CD14-positive monocyte (primary cell): ENCODE data around the gene GPSM1. TPM values are rescaled to one million over a fixed set of nuclear protein-coding genes. Genes with fewer than 3 reads are reported as not detected.

ENCODE experiments used
- DNase-seq, 3 donors: peaks; one replicate each; pipeline ENCODE4 v3.0.0-alpha.2; 2011 to 2022
- H2AFZ ChIP-seq: 2 replicates; pipeline ENCODE4 v1.6.0; 2012; ENCODE audit warnings: mild to moderate bottlenecking, low read depth, low read length, inconsistent platforms; ENCODE audit not compliant: insufficient read depth, poor library complexity, severe bottlenecking
- H3K27ac ChIP-seq, 2 donors: 1 replicate in 1 of 2; 2 replicates in 1 of 2; pipeline ENCODE4 v1.5.1; 2012 to 2013; ENCODE audit warnings: low read length in 2 of 2, control low read depth in 1 of 2, inconsistent platforms in 1 of 2, low read depth in 1 of 2, mild to moderate bottlenecking in 1 of 2
- H3K27me3 ChIP-seq, 2 donors: one replicate each; pipeline versions ENCODE4 v1.6.0 to v1.6.1; 2011 to 2013; ENCODE audit warnings: low read length in 2 of 2; ENCODE audit not compliant: control insufficient read depth in 2 of 2, insufficient read depth in 2 of 2
- H3K36me3 ChIP-seq, 2 donors: replicated peaks in 1 of 2; 1 replicate in 1 of 2; 2 replicates in 1 of 2; pipeline versions ENCODE4 v1.5.1 to v1.6.1; 2012 to 2013; ENCODE audit warnings: low read length in 2 of 2, control low read depth in 1 of 2, inconsistent platforms in 1 of 2, mild to moderate bottlenecking in 1 of 2; ENCODE audit not compliant: insufficient read depth in 2 of 2, control insufficient read depth in 1 of 2
- H3K4me1 ChIP-seq, 2 donors: 1 replicate in 1 of 2; 2 replicates in 1 of 2; pipeline versions ENCODE4 v1.5.1 to v1.6.1; 2012 to 2013; ENCODE audit warnings: low read length in 2 of 2, control low read depth in 1 of 2, inconsistent platforms in 1 of 2, mild to moderate bottlenecking in 1 of 2, moderate library complexity in 1 of 2; ENCODE audit not compliant: insufficient read depth in 2 of 2, control insufficient read depth in 1 of 2
- H3K4me2 ChIP-seq: replicated peaks from 2 replicates; pipeline ENCODE3; 2012; ENCODE audit warnings: low read length, moderate library complexity, mild to moderate bottlenecking; ENCODE audit not compliant: poor library complexity, severe bottlenecking; ENCODE audit errors: extremely low read depth
- H3K4me3 ChIP-seq, 3 experiments: fragments of 200-600 bp in 1 of 3; sonication (generic) in 1 of 3; replicated peaks in 1 of 3; 1 replicate in 2 of 3; 2 replicates in 1 of 3; pipeline ENCODE4 v1.5.1; 2011 to 2013; ENCODE audit warnings: low read length in 3 of 3, mild to moderate bottlenecking in 3 of 3, control low read depth in 2 of 3, low read depth in 2 of 3, inconsistent platforms in 1 of 3, moderate library complexity in 1 of 3
- H3K79me2 ChIP-seq: 2 replicates; pipeline ENCODE4 v1.6.0; 2012; ENCODE audit warnings: mild to moderate bottlenecking, control low read depth, inconsistent platforms, low read length, moderate library complexity; ENCODE audit not compliant: insufficient read depth
- H3K9ac ChIP-seq: 2 replicates; pipeline ENCODE4 v1.6.0; 2017; ENCODE audit warnings: low read length, mild to moderate bottlenecking; ENCODE audit not compliant: insufficient read depth, poor library complexity, severe bottlenecking
- H3K9me3 ChIP-seq, 2 donors: replicated peaks in 1 of 2; 1 replicate in 1 of 2; 2 replicates in 1 of 2; pipeline versions ENCODE4 v1.5.1 to v1.6.1; 2012 to 2013; ENCODE audit warnings: low read length in 2 of 2, control low read depth in 1 of 2; ENCODE audit not compliant: control insufficient read depth in 1 of 2, insufficient read depth in 1 of 2
- H4K20me1 ChIP-seq: 2 replicates; pipeline ENCODE4 v1.6.0; 2012; ENCODE audit warnings: mild to moderate bottlenecking, low read length, control low read depth, moderate library complexity; ENCODE audit not compliant: insufficient read depth
- H3K27ac Mint-ChIP-seq, 7 donors: one replicate each; pipeline ENCODE4 v1.8.0; 2020; ENCODE audit warnings: mild to moderate bottlenecking in 7 of 7, mixed read lengths in 7 of 7, moderate library complexity in 6 of 7, inconsistent platforms in 2 of 7
- H3K27me3 Mint-ChIP-seq, 3 donors: one replicate each; pipeline ENCODE4 v1.8.0; 2021 to 2022; ENCODE audit warnings: low read depth in 3 of 3, mild to moderate bottlenecking in 3 of 3, mixed read lengths in 3 of 3, moderate library complexity in 3 of 3, inconsistent platforms in 1 of 3
- H3K36me3 Mint-ChIP-seq, 2 donors: one replicate each; pipeline ENCODE4 v1.8.0; 2020; ENCODE audit warnings: mixed read lengths in 2 of 2, inconsistent platforms in 1 of 2, mild to moderate bottlenecking in 1 of 2
- H3K4me1 Mint-ChIP-seq: one replicate; pipeline ENCODE4 v1.8.0; 2020; ENCODE audit warnings: mild to moderate bottlenecking, mixed read lengths
- H3K4me3 Mint-ChIP-seq, 2 donors: one replicate each; pipeline ENCODE4 v1.8.0; 2020; ENCODE audit warnings: mild to moderate bottlenecking in 2 of 2, mixed read lengths in 2 of 2, moderate library complexity in 1 of 2
- H3K9me3 Mint-ChIP-seq, 7 donors: one replicate each; pipeline ENCODE4 v1.8.0; 2020 to 2022; ENCODE audit warnings: mixed read lengths in 7 of 7, mild to moderate bottlenecking in 6 of 7, moderate library complexity in 6 of 7, inconsistent platforms in 2 of 7
- CTCF ChIP-seq: fragments of 200-600 bp; IDR thresholded peaks from one replicate; pipeline ENCODE4 v1.8.0; 2022; ENCODE audit warnings: antibody characterized with exemption, mild to moderate bottlenecking
- WGBS: methylation state at CpG from one replicate; pipeline ENCODE4 v1.1.5; 2013; ENCODE audit warnings: missing lambda C conversion rate; ENCODE audit not compliant: insufficient coverage; 5-methylcytosine and 5-hydroxymethylcytosine counted together
- intact Hi-C, 2 donors: fragments of 100-400 bp; cut with micrococcal nuclease; formaldehyde crosslinking; loops; one replicate each; pipeline versions ENCODE4 v1.15.0 to v1.15.1; 2023
- polyA plus RNA-seq, 3 donors: library from polyadenylated mRNA; depleted of rRNA in 1 of 3; unstranded in 2 of 3; stranded (reverse) in 1 of 3; fragments of 300-500 nt in 2 of 3; fragments of >200 nt in 1 of 3; fragmentation: Illumina TruSeq in 2 of 3; gene quantifications; 1 replicate in 2 of 3; 2 replicates in 1 of 3; pipeline ENCODE4 v1.2.3, GENCODE V29; 2012 to 2021

Gene GPSM1
- polyA plus RNA-seq, 3 donors, result 0.67 to 3.1 (median 0.73) TPM

- no peaks in the 10 kb centered on the region for H3K9me3 Mint-ChIP-seq
- H2AFZ ChIP-seq, result peak overlapping the region; percentile 80
- H3K27ac Mint-ChIP-seq, result peak overlapping the region; percentile 70 to 94 (median 92)
- H3K4me3 ChIP-seq, result peak overlapping the region; percentile 67 to 88 (median 85)
- H3K4me3 Mint-ChIP-seq, result peak overlapping the region; percentile 94
- H3K36me3 ChIP-seq, result peaks cover 44 to 49% of the 10 kb centered on the region in 2 donors
- peaks cover 40% of the 10 kb centered on the region for H4K20me1 ChIP-seq
- H3K27ac ChIP-seq, result peak overlapping the region; percentile 45 to 75
- no peak for TF ChIP-seq CTCF
- WGBS, result 86% methylated on average over 21 of the region's 21 CpGs
- H3K27me3 Mint-ChIP-seq, result no peaks in the 10 kb centered on the region
- H3K4me2 ChIP-seq, result peak overlapping the region; percentile 98
- H3K79me2 ChIP-seq, result peaks cover 25% of the 10 kb centered on the region
- DNase-seq, result no peak
- no peaks in the 10 kb centered on the region for H3K9me3 ChIP-seq
- H3K36me3 Mint-ChIP-seq, result peaks cover 25 to 45% of the 10 kb centered on the region in 2 donors
- no peaks in the 10 kb centered on the region for H3K27me3 ChIP-seq
- intact Hi-C loops, result loop anchor here in 1 of 2 donors (2.0 kb wide), 1 partner anchor 29 kb away; the partner anchor contains the start of gene SNAPC4
- H3K4me1 ChIP-seq, result peaks cover 30 to 38% of the 10 kb centered on the region in 2 donors
- peaks cover 23% of the 10 kb centered on the region for H3K4me1 Mint-ChIP-seq
- H3K9ac ChIP-seq, result peak overlapping the region; percentile 71
These were observed 44.7 kb downstream of the GPSM1 start for GRCh38 chr9:136372006-136372405.

GRCh38 chr9:136372561-136373299 lies 45.4 kb downstream of the GPSM1 start:
- peak overlapping the region; percentile 80 for H2AFZ ChIP-seq
- peaks cover 38 to 45% of the 10 kb centered on the region in 2 donors for H3K4me1 ChIP-seq
- H4K20me1 ChIP-seq, result peaks cover 40% of the 10 kb centered on the region
- H3K79me2 ChIP-seq, result peaks cover 25% of the 10 kb centered on the region
- H3K4me3 ChIP-seq, result peak overlapping the region; percentile 67 to 88 (median 85)
- peak overlapping the region; percentile 70 to 94 (median 92) for H3K27ac Mint-ChIP-seq
- peaks cover 38 to 42% of the 10 kb centered on the region in 2 donors for H3K36me3 ChIP-seq
- H3K4me2 ChIP-seq, result peak overlapping the region; percentile 98
- H3K4me3 Mint-ChIP-seq, result peak overlapping the region; percentile 94
- H3K36me3 Mint-ChIP-seq, result peaks cover 23 to 41% of the 10 kb centered on the region in 2 donors
- H3K9ac ChIP-seq, result peak overlapping the region; percentile 71
- peak; percentile 76 to 87 (median 81) for DNase-seq
- intact Hi-C loops, result loop anchor here in 1 of 2 donors (2.0 kb wide), 1 partner anchor 28 kb away; the partner anchor contains the start of gene SNAPC4
- H3K27ac ChIP-seq, result peak overlapping the region; percentile 45 to 75
- no peak for TF ChIP-seq CTCF
- no peaks in the 10 kb centered on the region for H3K9me3 Mint-ChIP-seq
- 2% methylated on average over 21 of the region's 21 CpGs for WGBS
- no peaks in the 10 kb centered on the region for H3K27me3 ChIP-seq
- no peaks in the 10 kb centered on the region for H3K27me3 Mint-ChIP-seq
- peaks cover 27% of the 10 kb centered on the region for H3K4me1 Mint-ChIP-seq
- H3K9me3 ChIP-seq, result no peaks in the 10 kb centered on the region
